Activated T-cell treated with anti-CD3 and anti-CD28 coated beads, Interleukin-2, amount 50 U/mL, for 48 hours (primary cell): Measurements from ENCODE around the gene PCMT1.
"Not testable (repeated sequence)": the region's sequence is repeated elsewhere in the genome, so short reads cannot be mapped to it uniquely, and the experiment has no call there.

Experiments used
- DNase-seq, 2 experiments: peaks; one replicate each; pipeline ENCODE4 v3.0.0-alpha.2; 2020

The PCMT1 gene

DNA sequence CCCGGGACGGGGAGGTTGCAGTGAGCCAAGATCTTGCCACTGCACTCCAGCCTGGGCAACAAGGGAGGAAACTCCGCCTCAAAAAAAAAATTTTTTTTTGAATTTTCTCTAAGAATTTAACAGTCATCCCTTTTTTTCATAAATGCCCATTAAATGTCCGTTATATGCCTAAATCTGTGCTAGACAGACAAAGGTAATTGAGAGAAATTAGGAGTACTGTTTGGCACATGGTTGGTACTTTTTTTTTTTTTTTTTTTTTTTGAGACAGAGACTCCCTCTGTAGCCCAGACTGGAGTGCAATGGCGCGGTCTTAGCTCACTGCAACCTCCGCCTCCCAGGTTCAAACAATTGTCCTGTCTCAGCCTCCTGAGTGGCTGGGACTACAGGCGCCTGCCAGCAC, 1.7 kb downstream of the PCMT1 start:
- no peak for DNase-seq

DNA sequence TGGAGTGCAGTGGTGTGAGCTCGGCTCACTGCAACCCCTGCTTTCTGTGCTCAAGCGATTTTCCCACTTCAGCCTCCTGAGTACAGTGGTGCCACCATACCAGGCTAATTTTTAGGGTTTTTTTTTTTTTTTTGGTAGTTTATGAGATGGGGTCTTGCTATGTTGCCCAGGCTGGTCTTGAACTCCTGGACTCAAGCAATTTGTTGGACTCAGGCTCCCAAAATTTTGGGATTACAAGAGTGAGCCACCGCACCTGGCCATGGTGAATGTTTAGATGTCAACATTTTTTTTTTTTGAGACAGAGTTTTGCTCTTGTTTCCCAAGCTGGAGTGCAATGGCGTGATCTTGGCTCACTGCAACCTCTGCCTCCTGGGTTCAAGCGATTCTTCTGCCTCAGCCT, 2.4 kb downstream of the PCMT1 start:
- not testable (repeated sequence) for DNase-seq

GRCh38 chr6:149752600-149753373, 3.2 kb downstream of the PCMT1 start:
- no peak for DNase-seq

- not testable (repeated sequence) for DNase-seq
Measured at GRCh38 chr6:149753374-149753637, 3.8 kb downstream of the PCMT1 start.

GRCh38 chr6:149754548-149754947, 5.0 kb downstream of the PCMT1 start:
- DNase-seq, result no peak

GRCh38 chr6:149755300-149756260, 6.0 kb downstream of the PCMT1 start:
- DNase-seq, result no peak

DNA sequence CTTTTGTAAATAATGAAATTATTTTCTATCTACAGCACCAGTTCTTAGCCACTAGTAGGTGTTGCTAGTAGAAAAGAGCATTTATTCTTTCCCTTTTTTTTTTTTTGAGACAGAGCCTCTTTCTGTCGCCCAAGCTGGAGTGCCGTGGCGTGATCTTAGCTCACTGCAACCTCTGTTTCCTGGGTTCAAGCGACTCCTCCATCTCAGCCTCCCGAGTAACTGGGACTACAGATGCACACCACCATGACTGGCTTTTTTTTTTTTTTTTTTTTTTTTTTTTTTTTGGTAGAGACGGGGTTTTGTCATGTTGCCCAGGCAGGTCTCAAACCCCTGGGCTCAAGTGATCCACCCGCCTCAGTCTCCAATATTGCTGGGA, 6.7 kb downstream of the PCMT1 start:
- DNase-seq, result no peak

DNA sequence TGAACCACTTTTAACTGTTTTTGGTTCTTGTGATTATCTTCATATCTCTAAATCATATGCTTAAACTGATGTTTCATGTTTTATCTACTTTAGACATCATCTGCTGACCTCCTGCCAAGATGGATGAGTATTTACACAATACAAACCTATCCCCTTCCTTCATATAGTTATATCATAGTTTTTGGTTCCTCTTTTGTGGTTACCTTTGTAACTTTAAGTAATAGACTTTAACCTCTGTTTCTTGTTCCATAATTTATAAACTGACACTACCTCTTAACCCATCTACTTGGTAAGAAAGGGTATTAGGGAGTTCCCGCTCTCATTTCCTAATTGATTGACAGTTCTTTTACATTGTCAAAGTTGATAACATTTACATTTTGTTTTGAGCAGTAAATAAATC, 11.9 kb downstream of the PCMT1 start:
- no peak for DNase-seq

DNA sequence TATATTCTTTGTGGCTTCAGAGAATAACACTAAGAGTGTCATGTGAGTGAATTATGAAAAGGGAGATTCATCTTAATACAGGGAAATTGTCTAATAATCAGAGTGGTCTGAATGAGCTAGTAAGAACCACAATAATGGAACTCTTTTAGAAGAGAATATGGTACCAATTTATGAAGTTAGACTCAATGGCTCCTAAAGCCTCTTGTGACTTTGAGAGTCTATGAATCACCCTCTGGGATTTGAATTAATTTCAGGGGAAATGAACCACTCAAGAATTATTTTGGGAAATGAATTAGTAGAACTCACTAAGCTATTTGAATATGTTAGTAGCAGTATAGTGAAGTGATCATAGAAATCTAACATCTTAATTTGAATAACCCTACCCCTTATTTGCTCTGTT, 14.3 kb downstream of the PCMT1 start:
- DNase-seq, result no peak

DNA sequence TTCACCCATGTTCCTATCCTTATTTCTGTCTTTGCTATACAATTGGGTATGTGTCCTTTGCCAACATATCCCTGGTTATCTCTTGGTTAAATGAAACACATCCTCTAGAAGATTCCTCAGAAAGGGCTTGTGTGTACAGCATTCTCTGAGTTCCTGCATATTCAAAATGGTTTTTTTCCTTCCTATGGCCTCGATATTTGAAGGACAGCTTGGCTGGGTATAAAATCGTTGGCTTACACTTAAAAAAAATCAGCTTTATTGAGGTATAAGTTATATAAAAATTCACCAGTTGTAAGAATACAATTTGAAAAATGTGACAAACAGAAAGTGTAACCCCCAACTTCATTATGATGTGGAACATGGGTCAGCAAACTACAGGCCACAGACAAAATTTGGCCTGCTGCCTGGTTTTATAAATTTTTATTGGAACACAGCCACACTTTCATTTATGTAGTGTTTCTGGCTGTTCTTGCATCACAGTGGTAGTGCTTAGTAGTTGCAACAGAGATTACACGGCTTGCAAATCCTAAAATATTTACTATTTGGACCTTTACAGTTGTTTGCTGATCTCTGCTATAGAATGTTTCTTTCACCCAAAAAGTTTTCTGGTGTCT, 16.7 kb downstream of the PCMT1 start:
- DNase-seq, result no peak

DNA sequence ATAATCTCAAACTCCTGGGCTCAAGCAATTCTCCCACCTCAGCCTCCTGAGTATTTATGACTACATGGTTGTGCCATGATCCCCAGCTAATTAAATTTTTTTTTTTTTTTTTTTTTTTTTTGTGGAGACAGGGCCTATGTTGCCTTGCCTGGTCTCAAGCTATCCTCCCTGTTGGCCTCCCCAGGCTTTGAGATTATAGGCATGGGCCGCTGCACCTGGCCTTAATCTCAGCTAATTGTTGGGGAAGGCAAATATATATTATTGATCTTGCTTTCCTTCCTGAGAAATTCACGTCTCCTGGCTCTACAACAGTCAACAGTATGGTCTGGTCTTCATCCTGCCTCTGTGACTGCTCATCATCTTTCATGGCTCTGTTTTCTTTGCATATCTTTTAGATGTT, 20.1 kb downstream of the PCMT1 start:
- no peak for DNase-seq

GRCh38 chr6:149771185-149771584, 21.6 kb downstream of the PCMT1 start:
- DNase-seq, result no peak

GRCh38 chr6:149771925-149772324, 22.4 kb downstream of the PCMT1 start:
- DNase-seq, result no peak

- DNase-seq, result no peak
Measured at GRCh38 chr6:149777624-149778023, 28.1 kb downstream of the PCMT1 start.

DNA sequence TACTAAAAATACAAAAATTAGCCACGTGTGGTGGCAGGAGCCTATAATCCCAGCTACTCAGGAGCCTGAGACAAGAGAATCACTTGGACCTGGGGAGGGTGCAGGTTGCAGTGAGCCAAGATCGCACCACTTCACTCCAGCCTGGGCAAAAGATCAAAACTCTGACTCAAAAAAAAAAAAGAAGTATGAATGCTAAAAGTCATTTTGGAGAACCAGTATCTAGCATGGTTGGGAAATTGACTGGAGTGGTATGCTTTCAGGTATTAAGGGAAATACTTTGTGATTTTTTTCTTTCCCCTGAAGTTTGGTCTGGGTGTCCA, 30.1 kb downstream of the PCMT1 start:
- no peak for DNase-seq

- DNase-seq, result no peak
Measured at GRCh38 chr6:149781715-149782114, 32.2 kb downstream of the PCMT1 start.

DNA sequence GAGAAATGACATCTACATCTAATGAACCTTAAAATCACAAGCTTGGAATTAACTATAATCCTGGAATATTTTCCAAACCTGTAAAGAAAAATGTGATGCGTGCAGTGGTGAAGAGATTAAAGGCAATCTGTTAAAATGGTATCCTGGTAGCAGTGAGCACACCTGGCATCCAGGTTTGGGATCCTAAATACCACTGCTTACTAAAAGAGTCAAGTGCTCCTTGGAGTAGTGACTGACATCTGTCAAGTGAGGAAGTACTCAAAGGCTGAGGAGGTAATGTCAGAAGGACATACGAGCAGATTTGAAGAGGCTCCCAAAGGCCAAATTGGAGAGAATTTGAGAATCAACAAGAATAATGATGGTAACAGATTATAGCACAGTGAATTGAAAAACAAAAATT, 32.8 kb downstream of the PCMT1 start:
- no peak for DNase-seq

DNA sequence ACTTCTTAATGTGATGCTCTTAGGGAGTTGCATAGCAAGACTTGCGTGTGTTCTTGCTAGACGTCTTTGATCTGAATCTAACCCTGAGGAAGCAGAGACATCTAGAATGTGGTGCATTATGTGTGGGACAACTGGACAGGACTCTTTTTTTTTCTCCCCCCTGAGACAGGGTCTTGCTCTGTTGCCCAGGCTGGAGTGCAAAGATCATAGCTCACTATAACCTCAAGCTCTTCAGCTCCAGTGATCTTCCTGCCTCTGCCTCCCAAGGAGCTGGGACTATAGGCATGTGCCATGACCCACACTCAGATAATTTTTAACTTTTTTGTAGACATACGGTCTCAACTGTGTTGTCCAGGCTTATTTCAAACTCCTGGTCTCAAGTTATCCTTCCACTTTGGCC, 34.0 kb downstream of the PCMT1 start:
- DNase-seq, result no peak

DNA sequence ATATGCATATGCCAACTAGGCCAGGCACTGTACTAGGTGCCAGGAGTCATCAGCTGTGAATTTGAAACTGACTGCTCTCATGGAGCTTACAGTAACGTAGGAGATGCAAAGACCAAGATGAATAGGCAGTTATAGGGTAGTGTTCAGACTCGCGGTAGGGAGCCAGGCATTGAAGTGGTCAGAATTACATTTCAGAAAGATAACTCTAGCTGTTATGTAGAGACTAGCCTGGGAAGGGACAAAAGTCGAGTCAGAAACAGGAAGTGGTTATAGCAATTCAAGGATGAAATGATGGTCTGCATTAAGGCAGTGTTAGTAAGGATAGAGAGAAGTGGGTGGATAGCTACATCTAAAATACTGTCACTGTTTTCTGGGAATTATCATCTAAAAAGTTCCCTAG, 56.6 kb downstream of the PCMT1 start:
- no peak for DNase-seq

- no peak for DNase-seq
Measured at GRCh38 chr6:149809798-149810197, 60.3 kb downstream of the PCMT1 start.

GRCh38 chr6:149813351-149813750, 63.8 kb downstream of the PCMT1 start:
- DNase-seq, result no peak

DNA sequence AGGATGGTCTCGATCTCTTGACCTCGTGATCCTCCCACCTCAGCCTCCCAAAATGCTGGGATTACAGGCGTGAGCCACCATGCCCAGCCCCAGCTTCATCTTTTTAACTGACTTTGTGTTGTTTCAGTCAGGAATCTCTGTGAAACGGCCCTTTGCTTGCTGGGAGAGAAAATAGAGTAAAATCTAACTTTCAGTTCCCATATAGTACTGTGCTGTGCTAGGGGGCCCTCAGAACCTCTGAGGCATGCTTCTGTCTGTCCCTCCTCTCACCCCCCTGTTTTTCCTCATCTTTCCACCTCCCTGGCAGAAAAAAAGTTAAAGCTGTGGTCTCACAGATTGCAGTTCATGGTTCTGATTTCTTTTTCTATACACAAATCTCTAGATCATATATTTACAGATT, 66.2 kb downstream of the PCMT1 start:
- DNase-seq, result no peak

GRCh38 chr6:149820506-149820905, 71.0 kb downstream of the PCMT1 start:
- DNase-seq, result no peak

DNA sequence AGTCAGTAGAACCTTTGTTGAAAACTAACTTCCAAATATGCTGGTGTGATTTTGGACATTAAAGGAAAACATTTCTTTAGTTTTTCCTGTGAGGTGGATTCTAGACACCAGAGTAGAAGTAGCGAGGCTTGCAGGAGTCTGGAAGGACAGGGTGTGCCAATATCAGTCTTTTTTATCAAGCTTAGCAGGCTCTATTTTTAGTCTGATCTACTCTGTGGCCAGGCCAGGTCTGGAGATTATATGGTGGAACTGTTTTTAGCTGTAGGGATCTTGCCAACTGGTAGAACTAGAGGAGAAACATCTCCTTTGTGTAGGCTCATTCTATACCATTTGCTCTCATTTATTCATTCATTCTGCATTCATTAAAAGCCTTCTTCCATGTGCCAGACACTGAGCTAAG, 72.0 kb downstream of the PCMT1 start:
- DNase-seq, result no peak
